ENCODE results near the gene MIDN.
A peak's percentile ranks its signal among the peaks of the same experiment; 100 is the strongest.
"Not testable (repeated sequence)": the region's sequence is repeated elsewhere in the genome, so short reads cannot be mapped to it uniquely, and the experiment has no call there.

Gene MIDN

GRCh38 chr19:1246265-1247087, 1.9 kb upstream of the MIDN start:
- not testable (repeated sequence) for DNase-seq (ENCODE audit: low read depth, low spot score)

GRCh38 chr19:1247748-1248138, 640 bp upstream of the MIDN start:
- DNase-seq (ENCODE audit: low read depth, low spot score): no peak

- no peak for DNase-seq (ENCODE audit: low read depth, low spot score)
Measured at GRCh38 chr19:1248786-1249297, 459 bp downstream of the MIDN start.

GRCh38 chr19:1249298-1249989, 1.1 kb downstream of the MIDN start:
- DNase-seq (ENCODE audit: low read depth, low spot score): peak; percentile 90

GRCh38 chr19:1249990-1250436, 1.6 kb downstream of the MIDN start:
- DNase-seq (ENCODE audit: low read depth, low spot score): no peak

- DNase-seq (ENCODE audit: low read depth, low spot score): no peak
Measured at GRCh38 chr19:1250437-1251260, 2.3 kb downstream of the MIDN start.

- DNase-seq (ENCODE audit: low read depth, low spot score): no peak
Measured at GRCh38 chr19:1251330-1252220, 3.2 kb downstream of the MIDN start.

- no peak for DNase-seq (ENCODE audit: low read depth, low spot score)
Measured at GRCh38 chr19:1252221-1252820, 3.9 kb downstream of the MIDN start.

- DNase-seq (ENCODE audit: low read depth, low spot score): no peak
Measured at GRCh38 chr19:1252821-1253513, 4.6 kb downstream of the MIDN start.

GRCh38 chr19:1253514-1254080, 5.2 kb downstream of the MIDN start:
- no peak for DNase-seq (ENCODE audit: low read depth, low spot score)

GRCh38 chr19:1254081-1254527, 5.7 kb downstream of the MIDN start:
- no peak for DNase-seq (ENCODE audit: low read depth, low spot score)

GRCh38 chr19:1254530-1255185, 6.3 kb downstream of the MIDN start:
- DNase-seq (ENCODE audit: low read depth, low spot score): no peak

- DNase-seq (ENCODE audit: low read depth, low spot score): no peak
Measured at GRCh38 chr19:1255186-1256161, 7.1 kb downstream of the MIDN start.

- no peak for DNase-seq (ENCODE audit: low read depth, low spot score)
Measured at GRCh38 chr19:1256646-1257474, 8.5 kb downstream of the MIDN start.

GRCh38 chr19:1257475-1258162, 9.2 kb downstream of the MIDN start:
- DNase-seq (ENCODE audit: low read depth, low spot score): no peak

- DNase-seq (ENCODE audit: low read depth, low spot score): no peak
Measured at GRCh38 chr19:1258163-1258492, 9.7 kb downstream of the MIDN start.

Data from activated naive CD8-positive, alpha-beta T cell treated with anti-CD3 and anti-CD28 coated beads, Interleukin-2, amount 50 U/mL, for 16 hours (primary cell).